Stimulated activated CD8-positive, alpha-beta memory T cell treated with anti-CD3 and anti-CD28 coated beads, Interleukin-15, amount 100 ng/mL, for 48 hours (primary cell): Measurements from ENCODE around the gene ZBTB6.
A peak's percentile ranks its signal among the peaks of the same experiment; 100 is the strongest.
"Not testable (repeated sequence)": the region's sequence is repeated elsewhere in the genome, so short reads cannot be mapped to it uniquely, and the experiment has no call there.

Source experiments
- DNase-seq, 2 donors: peaks; one replicate each; pipeline ENCODE4 v3.0.0-alpha.2; 2020; ENCODE audit warnings: low read depth in 2 of 2

Gene ZBTB6

GRCh38 chr9:122929796-122930354 is 16.8 kb upstream of the ZBTB6 start:
- no peak for DNase-seq

- no peak for DNase-seq
Measured at GRCh38 chr9:122923947-122924346, 10.8 kb upstream of the ZBTB6 start.

GRCh38 chr9:122922713-122923112 is 9.6 kb upstream of the ZBTB6 start:
- DNase-seq, result no peak

GRCh38 chr9:122918310-122918709 is 5.2 kb upstream of the ZBTB6 start:
- no peak for DNase-seq

- DNase-seq, result no peak
Measured at GRCh38 chr9:122912671-122912963, 506 bp downstream of the ZBTB6 start.

GRCh38 chr9:122906122-122906521 is 7.0 kb downstream of the ZBTB6 start:
- not testable (repeated sequence) for DNase-seq

GRCh38 chr9:122904823-122905710 is 8.1 kb downstream of the ZBTB6 start, which contains the start of gene RC3H2:
TSS of gene RC3H2 (minus strand) at chr9:122905359. CDS start at chr9:122897509, 7,850 bp downstream.
- peak; percentile 93 to 95 for DNase-seq

- peak; percentile 6 to 7 for DNase-seq
Measured at GRCh38 chr9:122904466-122904822, 8.7 kb downstream of the ZBTB6 start.

- DNase-seq, result no peak
Measured at GRCh38 chr9:122900791-122901190, 12.3 kb downstream of the ZBTB6 start.

GRCh38 chr9:122897969-122898368 is 15.2 kb downstream of the ZBTB6 start:
- DNase-seq, result no peak

- no peak for DNase-seq
Measured at GRCh38 chr9:122888480-122888879, 24.6 kb downstream of the ZBTB6 start.

- no peak for DNase-seq
Measured at GRCh38 chr9:122883125-122883524, 30.0 kb downstream of the ZBTB6 start.

- no peak for DNase-seq
Measured at GRCh38 chr9:122879443-122879842, 33.7 kb downstream of the ZBTB6 start.

- no peak for DNase-seq
Measured at GRCh38 chr9:122875523-122875922, 37.6 kb downstream of the ZBTB6 start.

- DNase-seq, result not testable (repeated sequence)
Measured at GRCh38 chr9:122867276-122867675, 45.8 kb downstream of the ZBTB6 start.

GRCh38 chr9:122866079-122866478 is 47.0 kb downstream of the ZBTB6 start:
- no peak for DNase-seq

- no peak for DNase-seq
Measured at GRCh38 chr9:122865300-122865699, 47.8 kb downstream of the ZBTB6 start.

GRCh38 chr9:122863407-122863806 is 49.7 kb downstream of the ZBTB6 start:
- DNase-seq, result no peak

GRCh38 chr9:122860319-122861142 is 52.6 kb downstream of the ZBTB6 start:
- no peak for DNase-seq
